Sigmoid colon (tissue), 7 donors: Measurements from ENCODE around the gene ALG9. TPM values are rescaled to one million over a fixed set of nuclear protein-coding genes. Genes with fewer than 3 reads are reported as not detected.

Experiments used
- DNase-seq: peaks from one replicate; pipeline ENCODE4 v3.0.0-alpha.2; 2019
- H3K27ac ChIP-seq, 4 donors: fragments of 200-600 bp; sonication (generic); one replicate each; pipeline ENCODE4 v1.5.1; 2016 to 2019; ENCODE audit warnings: mild to moderate bottlenecking in 1 of 4
- H3K27me3 ChIP-seq, 3 donors: fragments of 200-600 bp; sonication (generic); one replicate each; pipeline ENCODE4 v1.5.1; 2019; ENCODE audit warnings: mild to moderate bottlenecking in 1 of 3
- H3K36me3 ChIP-seq, 4 donors: fragments of 200-600 bp; sonication (generic); one replicate each; pipeline ENCODE4 v1.5.1; 2016 to 2019
- H3K4me1 ChIP-seq, 4 donors: fragments of 200-600 bp; sonication (generic); one replicate each; pipeline ENCODE4 v1.5.1; 2017 to 2019
- H3K4me3 ChIP-seq, 4 donors: fragments of 200-600 bp; sonication (generic); one replicate each; pipeline ENCODE4 v1.5.1; 2017 to 2019; ENCODE audit warnings: mild to moderate bottlenecking in 2 of 4, moderate library complexity in 1 of 4
- H3K9me3 ChIP-seq, 4 donors: fragments of 200-600 bp in 3 of 4; sonication (generic) in 3 of 4; one replicate each; pipeline versions ENCODE4 v1.5.1 to v1.6.1; 2013 to 2019
- EP300 ChIP-seq, 4 donors: sonication (generic); formaldehyde crosslinking; IDR thresholded peaks; one replicate each; pipeline ENCODE4 v1.6.1; 2017; ENCODE audit warnings: antibody characterized with exemption in 4 of 4
- POLR2A ChIP-seq, 2 donors: fragments of 450-650 bp; IDR thresholded peaks; one replicate each; pipeline ENCODE4 v1.6.1; 2016; ENCODE audit warnings: antibody characterized with exemption in 2 of 2, mild to moderate bottlenecking in 2 of 2, moderate library complexity in 2 of 2
- POLR2AphosphoS5 ChIP-seq, 4 donors: sonication (generic); formaldehyde crosslinking; IDR thresholded peaks; one replicate each; pipeline ENCODE4 v1.6.1; 2017; ENCODE audit warnings: antibody characterized with exemption in 4 of 4
- WGBS, 2 donors: extraction: QIAGEN DNeasy Blood & Tissue Kit; methylation state at CpG; one replicate each; pipeline ENCODE4 v1.1.7; 2013; 5-methylcytosine and 5-hydroxymethylcytosine counted together
- intact Hi-C: fragments of 100-400 bp; cut with DNase I; formaldehyde crosslinking; loops from one replicate; pipeline ENCODE4 v1.15.1; 2023
- polyA plus RNA-seq, 3 donors: library from polyadenylated mRNA; stranded (reverse); fragments of 200-250 nt; gene quantifications; one replicate each; pipeline ENCODE4 v1.2.3, GENCODE V29; 2013
- total RNA-seq, 4 donors: library from RNA; depleted of rRNA; stranded (reverse); fragments of >200 nt; gene quantifications; one replicate each; pipeline ENCODE4 v1.1.0, GENCODE V29; 2016
- TF ChIP-seq, protein P1 (sequence below), 4 experiments: fragments of 450-650 bp in 3 of 4; fragments of 200-600 bp in 1 of 4; IDR thresholded peaks; one replicate each; pipeline ENCODE4 v1.5.1; 2016 to 2019; ENCODE audit warnings: antibody characterized with exemption in 4 of 4, mild to moderate bottlenecking in 3 of 4, moderate library complexity in 2 of 4
- donor health status: healthy with polysubstance abuse.
- donor health status: Bipolar disorder and iron deficiency.
- donor health status: healthy.

The ALG9 gene
- total and polyA plus RNA-seq, 7 donors = 6.0 to 40.4 (median 25.5) TPM

DNA sequence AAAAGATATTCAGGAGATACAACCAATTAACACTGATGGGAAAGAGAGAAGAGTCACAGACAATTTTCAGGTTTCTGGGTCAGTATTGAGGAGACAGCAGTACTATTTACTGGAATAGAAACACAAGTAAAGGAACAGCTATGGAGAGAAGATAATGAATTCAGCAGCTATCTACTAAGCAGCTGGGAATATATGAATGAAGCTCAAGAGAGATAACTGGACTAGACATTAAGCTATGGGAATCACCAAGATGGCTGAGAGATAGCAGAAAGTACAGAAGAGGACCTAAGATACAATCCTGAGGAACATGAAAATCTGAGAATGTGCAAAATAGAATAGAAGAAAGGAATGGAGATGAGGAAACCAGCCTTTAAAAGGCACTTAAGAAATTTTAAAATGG, 15.9 kb downstream of the ALG9 start:
- Histone ChIP-seq H3K4me1 (no peaks in the 10 kb centered on the region), H3K4me3 (no peak overlapping the region), H3K36me3 (peaks cover 5 to 89% (median 32%) of the 10 kb centered on the region in 4 donors), H3K9me3 (no peaks in the 10 kb centered on the region), H3K27ac (no peak overlapping the region), H3K27me3 (no peaks in the 10 kb centered on the region)
- intact Hi-C loops = no loop called here
- TF ChIP-seq POLR2AphosphoS5 (IDR thresholded peaks at IDR 0.05) (no peak), EP300 (IDR thresholded peaks at IDR 0.05) (no peak)
- TF ChIP-seq, protein P1, sequence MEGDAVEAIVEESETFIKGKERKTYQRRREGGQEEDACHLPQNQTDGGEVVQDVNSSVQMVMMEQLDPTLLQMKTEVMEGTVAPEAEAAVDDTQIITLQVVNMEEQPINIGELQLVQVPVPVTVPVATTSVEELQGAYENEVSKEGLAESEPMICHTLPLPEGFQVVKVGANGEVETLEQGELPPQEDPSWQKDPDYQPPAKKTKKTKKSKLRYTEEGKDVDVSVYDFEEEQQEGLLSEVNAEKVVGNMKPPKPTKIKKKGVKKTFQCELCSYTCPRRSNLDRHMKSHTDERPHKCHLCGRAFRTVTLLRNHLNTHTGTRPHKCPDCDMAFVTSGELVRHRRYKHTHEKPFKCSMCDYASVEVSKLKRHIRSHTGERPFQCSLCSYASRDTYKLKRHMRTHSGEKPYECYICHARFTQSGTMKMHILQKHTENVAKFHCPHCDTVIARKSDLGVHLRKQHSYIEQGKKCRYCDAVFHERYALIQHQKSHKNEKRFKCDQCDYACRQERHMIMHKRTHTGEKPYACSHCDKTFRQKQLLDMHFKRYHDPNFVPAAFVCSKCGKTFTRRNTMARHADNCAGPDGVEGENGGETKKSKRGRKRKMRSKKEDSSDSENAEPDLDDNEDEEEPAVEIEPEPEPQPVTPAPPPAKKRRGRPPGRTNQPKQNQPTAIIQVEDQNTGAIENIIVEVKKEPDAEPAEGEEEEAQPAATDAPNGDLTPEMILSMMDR (IDR thresholded peaks at IDR 0.05) = no peak
- DNase-seq = no peak

DNA sequence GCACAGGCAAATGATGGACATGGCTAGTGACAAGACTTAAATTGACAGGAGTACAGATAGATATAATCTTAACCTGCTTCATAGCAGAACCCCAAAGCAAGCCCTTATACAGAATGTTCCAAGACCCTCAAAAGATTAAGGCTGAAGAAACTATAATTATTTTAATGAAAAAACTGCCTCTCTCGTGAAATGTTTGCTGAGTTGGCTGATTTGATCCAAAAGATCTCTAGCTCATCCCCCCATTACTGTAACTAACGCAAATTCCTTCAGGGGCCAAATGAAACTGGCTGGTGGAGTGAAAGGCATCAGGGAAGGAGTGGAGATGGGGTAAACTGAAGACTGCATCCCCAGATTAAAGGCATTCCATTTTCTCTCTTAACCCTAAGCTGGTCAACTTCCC, 19.3 kb downstream of the ALG9 start:
- Histone ChIP-seq H3K27me3 (no peaks in the 10 kb centered on the region), H3K27ac (no peak overlapping the region), H3K9me3 (no peaks in the 10 kb centered on the region), H3K4me1 (peaks cover 0 to 3% (median 0%) of the 10 kb centered on the region in 4 donors), H3K4me3 (no peak overlapping the region), H3K36me3 (peaks cover 5 to 87% (median 26%) of the 10 kb centered on the region in 4 donors)
- no peak for DNase-seq
- WGBS, 2 donors = 90 to 92% methylated on average over 2 of the region's 2 CpGs
- intact Hi-C loops = no loop called here
- TF ChIP-seq, protein P1 (IDR thresholded peaks at IDR 0.05) = no peak
- TF ChIP-seq POLR2AphosphoS5 (IDR thresholded peaks at IDR 0.05) (no peak), POLR2A (IDR thresholded peaks at IDR 0.05) (no peak), EP300 (IDR thresholded peaks at IDR 0.05) (no peak)

GRCh38 chr11:111851636-111852035, 19.7 kb downstream of the ALG9 start:
- no peak for DNase-seq
- peaks cover 5 to 87% (median 24%) of the 10 kb centered on the region in 4 donors for H3K36me3 ChIP-seq
- H3K9me3 ChIP-seq = no peaks in the 10 kb centered on the region
- peaks cover 0 to 8% (median 0%) of the 10 kb centered on the region in 4 donors for H3K4me1 ChIP-seq
- intact Hi-C loops = no loop called here
- H3K27ac ChIP-seq = no peak overlapping the region
- H3K27me3 ChIP-seq = no peaks in the 10 kb centered on the region
- H3K4me3 ChIP-seq = no peak overlapping the region
- TF ChIP-seq, protein P1 (IDR thresholded peaks at IDR 0.05) = no peak
- TF ChIP-seq EP300 (IDR thresholded peaks at IDR 0.05) = no peak
- no peak for TF ChIP-seq POLR2A (IDR thresholded peaks at IDR 0.05)
- no peak for TF ChIP-seq POLR2AphosphoS5 (IDR thresholded peaks at IDR 0.05)

DNA sequence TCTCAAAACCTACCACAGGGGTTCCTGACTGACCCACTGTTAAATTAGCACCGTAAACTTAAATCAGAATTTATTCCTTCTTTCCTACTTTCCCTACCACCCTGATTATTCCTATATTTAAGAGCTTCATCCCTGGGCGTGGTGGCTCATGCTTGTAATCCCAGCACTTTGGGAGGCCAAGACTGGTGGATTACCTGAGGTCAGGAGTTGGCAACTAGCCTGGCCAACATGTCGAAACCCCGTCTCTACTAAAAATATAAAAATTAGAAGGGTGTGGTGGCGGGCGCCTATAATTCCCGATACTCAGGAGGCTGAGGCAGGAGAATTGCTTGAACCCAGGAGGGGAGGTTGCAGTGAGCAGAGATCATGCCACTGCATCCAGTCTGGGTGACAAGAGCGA, 20.3 kb downstream of the ALG9 start:
- DNase-seq = no peak
- intact Hi-C loops = no loop called here
- Histone ChIP-seq H3K36me3 (peaks cover 5 to 88% (median 24%) of the 10 kb centered on the region in 4 donors), H3K9me3 (no peaks in the 10 kb centered on the region), H3K4me1 (peaks cover 0 to 9% (median 0%) of the 10 kb centered on the region in 4 donors), H3K27me3 (no peaks in the 10 kb centered on the region), H3K27ac (no peak overlapping the region), H3K4me3 (no peak overlapping the region)
- WGBS, 2 donors = 92 to 96% methylated on average over 8 of the region's 8 CpGs
- TF ChIP-seq EP300 (IDR thresholded peaks at IDR 0.05) = no peak
- TF ChIP-seq, protein P1 (IDR thresholded peaks at IDR 0.05) = no peak
- TF ChIP-seq POLR2AphosphoS5 (IDR thresholded peaks at IDR 0.05) = no peak
- no peak for TF ChIP-seq POLR2A (IDR thresholded peaks at IDR 0.05)

GRCh38 chr11:111849631-111850030, 21.8 kb downstream of the ALG9 start:
- 97 to 99% methylated on average over 3 of the region's 3 CpGs for WGBS, 2 donors
- DNase-seq = no peak
- Histone ChIP-seq H3K27me3 (no peaks in the 10 kb centered on the region), H3K4me3 (no peak overlapping the region), H3K4me1 (peaks cover 0 to 9% (median 0%) of the 10 kb centered on the region in 4 donors), H3K36me3 (peaks cover 5 to 91% (median 25%) of the 10 kb centered on the region in 4 donors), H3K9me3 (no peaks in the 10 kb centered on the region), H3K27ac (no peak overlapping the region)
- TF ChIP-seq, protein P1 (IDR thresholded peaks at IDR 0.05) = no peak
- TF ChIP-seq EP300 (IDR thresholded peaks at IDR 0.05) (no peak), POLR2AphosphoS5 (IDR thresholded peaks at IDR 0.05) (no peak), POLR2A (IDR thresholded peaks at IDR 0.05) (no peak)
- intact Hi-C loops = no loop called here
